Activated CD4-positive, alpha-beta T cell treated with anti-CD3 and anti-CD28 coated beads, Interleukin-2, amount 10 ng/mL, durations not matched to agents 7 days and 5 days (primary cell): ENCODE measurements around the gene FUT2. TPM values are rescaled to one million over a fixed set of nuclear protein-coding genes. Genes with fewer than 3 reads are reported as not detected.
A peak's percentile ranks its signal among the peaks of the same experiment; 100 is the strongest.

Experiments used
- CTCF ChIA-PET: fragments of 350-600 bp; sonication (Branson Sonifier 250); formaldehyde crosslinking; loops from one replicate; lab custom pipeline; 2021; ENCODE audit warnings: antibody characterized with exemption; lab: Charles Lee
- POLR2A ChIA-PET: fragments of 350-600 bp; sonication (Branson Sonifier 250); formaldehyde crosslinking; loops from one replicate; lab custom pipeline; 2021; ENCODE audit warnings: antibody characterized with exemption; lab: Charles Lee
- DNase-seq: peaks from one replicate; pipeline ENCODE4 v3.0.0-alpha.2; 2020
- H3K27ac Mint-ChIP-seq: one replicate; pipeline ENCODE4 v1.8.0; 2021; ENCODE audit warnings: mild to moderate bottlenecking, moderate library complexity, mixed read lengths
- H3K27me3 Mint-ChIP-seq: one replicate; pipeline ENCODE4 v1.8.0; 2021; ENCODE audit warnings: mixed read lengths
- H3K36me3 Mint-ChIP-seq: one replicate; pipeline ENCODE4 v1.8.0; 2021; ENCODE audit warnings: low read depth, mixed read lengths
- H3K4me1 Mint-ChIP-seq: one replicate; pipeline ENCODE4 v1.8.0; 2021; ENCODE audit warnings: mixed read lengths
- H3K4me3 Mint-ChIP-seq: one replicate; pipeline ENCODE4 v1.8.0; 2021; ENCODE audit warnings: mild to moderate bottlenecking, moderate library complexity, mixed read lengths
- H3K9me3 Mint-ChIP-seq: one replicate; pipeline ENCODE4 v1.8.0; 2021; ENCODE audit warnings: mixed read lengths
- total RNA-seq, 2 experiments: library from RNA; stranded (reverse); gene quantifications; one replicate each; pipeline ENCODE4 v1.2.3, GENCODE V29; 2021

Gene FUT2
- total RNA-seq, 2 experiments from 2014 or later: not detected

DNA sequence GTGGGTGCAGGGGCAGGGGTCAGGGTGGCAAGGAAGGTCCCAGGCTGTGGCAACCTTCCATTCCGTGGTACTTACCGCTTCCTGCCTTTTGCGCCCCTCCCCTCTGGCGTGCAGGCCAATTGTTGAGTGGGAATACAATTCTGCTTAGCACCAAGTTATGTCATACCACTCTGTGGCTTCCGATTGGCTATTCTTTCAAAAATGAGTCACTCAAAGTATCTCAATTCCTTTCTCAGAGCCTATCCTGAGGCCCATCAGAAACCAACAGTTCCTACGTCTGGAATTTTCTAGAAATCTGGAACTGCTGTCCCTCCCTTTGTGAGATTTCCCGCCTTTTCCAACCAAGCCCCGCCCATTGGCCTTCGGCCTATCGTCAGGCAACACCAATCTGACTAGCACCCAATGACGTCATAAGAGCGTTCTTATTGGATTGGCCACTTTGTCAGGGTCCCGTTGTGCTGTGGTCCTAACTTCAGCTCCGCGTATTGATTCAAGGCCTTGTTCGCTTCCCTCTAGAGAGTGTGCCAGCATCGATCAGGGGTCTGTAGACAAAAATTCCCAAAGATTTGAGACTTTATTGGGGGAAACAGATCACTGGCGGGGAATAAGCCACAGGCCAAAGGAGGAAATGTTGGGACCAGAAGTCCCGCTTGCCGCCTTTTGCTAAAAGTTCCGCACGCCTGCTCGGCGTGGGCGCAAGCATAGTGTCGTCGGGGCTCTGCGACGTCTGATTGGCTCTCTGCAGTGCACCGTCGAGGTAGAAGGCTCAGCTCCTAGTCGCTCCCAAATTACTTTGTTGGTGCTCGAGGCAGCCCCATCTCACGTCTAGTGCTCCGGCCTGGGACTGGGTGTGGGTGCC lies 34.7 kb upstream of the FUT2 start:
- H3K4me3 Mint-ChIP-seq: peak overlapping the region; percentile 70
- H3K27me3 Mint-ChIP-seq: peaks cover 6% of the 10 kb centered on the region
- POLR2A ChIA-PET: no interaction called here
- peaks cover 19% of the 10 kb centered on the region for H3K4me1 Mint-ChIP-seq
- peak overlapping the region; percentile 99 for H3K27ac Mint-ChIP-seq
- DNase-seq: peak; percentile 89
- CTCF ChIA-PET: interaction anchor here (1.0 kb wide), 1 partner anchor 16 kb away, joined by 4 read pairs; the partner anchor contains the start of gene CA11
- no peaks in the 10 kb centered on the region for H3K9me3 Mint-ChIP-seq
- no peaks in the 10 kb centered on the region for H3K36me3 Mint-ChIP-seq

GRCh38 chr19:48661711-48662090 lies 34.1 kb upstream of the FUT2 start:
- POLR2A ChIA-PET: no interaction called here

GRCh38 chr19:48663667-48664066 lies 32.1 kb upstream of the FUT2 start:
- Mint-ChIP-seq H3K4me3 (no peak overlapping the region), H3K36me3 (no peaks in the 10 kb centered on the region), H3K4me1 (peaks cover 16% of the 10 kb centered on the region), H3K9me3 (peaks cover under 1% of the 10 kb centered on the region), H3K27ac (no peak overlapping the region), H3K27me3 (peaks cover 3% of the 10 kb centered on the region)
- DNase-seq: no peak
- ChIA-PET POLR2A (no interaction called here), CTCF (no interaction called here)

More at GRCh38 chr19:48661711-48662090, 34.1 kb upstream of the FUT2 start:
- H3K36me3 Mint-ChIP-seq: no peaks in the 10 kb centered on the region
- CTCF ChIA-PET: interaction anchor here (1.0 to 1.3 kb wide), 2 partner anchors 10 to 16 kb away, joined by 3 to 4 read pairs; partner anchors contain the start of gene CA11
- H3K4me1 Mint-ChIP-seq: peaks cover 19% of the 10 kb centered on the region
- H3K27me3 Mint-ChIP-seq: peaks cover 6% of the 10 kb centered on the region
- H3K9me3 Mint-ChIP-seq: no peaks in the 10 kb centered on the region
- H3K27ac Mint-ChIP-seq: peak overlapping the region; percentile 75
- DNase-seq: no peak
- no peak overlapping the region for H3K4me3 Mint-ChIP-seq

DNA sequence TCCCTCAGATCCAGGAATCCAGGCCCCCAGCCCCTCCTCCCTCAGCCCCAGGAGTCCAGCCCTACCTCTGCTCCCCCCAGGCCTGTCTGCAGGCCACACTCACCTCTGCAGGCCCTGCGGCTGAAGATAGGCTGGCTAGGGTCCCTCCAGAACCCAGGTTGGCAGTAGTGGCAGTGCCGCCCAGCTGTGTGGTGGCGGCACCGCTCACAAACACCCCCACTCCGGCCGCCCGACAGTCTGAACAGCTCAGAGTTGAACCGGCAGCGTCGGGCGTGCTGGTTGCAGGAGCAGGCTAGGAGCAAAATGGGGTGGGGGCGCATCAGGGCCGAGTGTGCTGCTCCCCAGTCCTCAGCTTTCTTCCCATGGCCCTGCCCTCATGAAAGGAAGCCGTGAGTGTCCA lies 31.3 kb upstream of the FUT2 start:
- H3K4me3 Mint-ChIP-seq: no peak overlapping the region
- H3K27ac Mint-ChIP-seq: no peak overlapping the region
- ChIA-PET CTCF (no interaction called here), POLR2A (interaction anchor here (0.7 kb wide), 1 partner anchor 56 kb away, joined by 13 read pairs; no protein-coding TSS in a partner anchor)
- H3K4me1 Mint-ChIP-seq: peaks cover 14% of the 10 kb centered on the region
- H3K36me3 Mint-ChIP-seq: no peaks in the 10 kb centered on the region
- H3K9me3 Mint-ChIP-seq: peaks cover 4% of the 10 kb centered on the region
- no peaks in the 10 kb centered on the region for H3K27me3 Mint-ChIP-seq
- no peak for DNase-seq

DNA sequence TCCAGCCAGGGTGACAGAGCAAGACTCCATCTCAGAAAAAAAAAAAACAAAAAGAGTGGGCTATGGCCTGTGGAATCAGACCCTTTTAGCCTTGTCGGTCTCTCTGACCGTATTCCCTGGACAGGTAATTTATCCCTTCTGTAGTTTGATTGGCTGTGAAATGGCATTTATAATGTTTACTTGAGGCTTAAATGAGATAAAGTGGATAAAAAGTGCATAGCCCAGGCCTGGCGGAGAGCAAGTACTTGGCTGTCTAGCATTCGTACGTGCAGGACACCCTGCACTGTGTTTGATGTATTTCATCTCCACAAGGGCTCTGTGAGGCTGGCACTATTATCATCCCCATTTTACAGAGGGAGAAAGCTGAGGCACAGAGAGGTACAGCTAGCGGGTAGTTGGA lies 30.0 kb upstream of the FUT2 start:
- Mint-ChIP-seq H3K4me1 (peaks cover 9% of the 10 kb centered on the region), H3K36me3 (no peaks in the 10 kb centered on the region), H3K27ac (no peak overlapping the region), H3K4me3 (no peak overlapping the region), H3K9me3 (peaks cover 9% of the 10 kb centered on the region), H3K27me3 (no peaks in the 10 kb centered on the region)
- CTCF ChIA-PET: interaction anchor here (1.2 to 1.6 kb wide), 2 partner anchors 10 to 15 kb away, joined by 3 to 4 read pairs; no protein-coding TSS in a partner anchor
- DNase-seq: no peak
- POLR2A ChIA-PET: no interaction called here

DNA sequence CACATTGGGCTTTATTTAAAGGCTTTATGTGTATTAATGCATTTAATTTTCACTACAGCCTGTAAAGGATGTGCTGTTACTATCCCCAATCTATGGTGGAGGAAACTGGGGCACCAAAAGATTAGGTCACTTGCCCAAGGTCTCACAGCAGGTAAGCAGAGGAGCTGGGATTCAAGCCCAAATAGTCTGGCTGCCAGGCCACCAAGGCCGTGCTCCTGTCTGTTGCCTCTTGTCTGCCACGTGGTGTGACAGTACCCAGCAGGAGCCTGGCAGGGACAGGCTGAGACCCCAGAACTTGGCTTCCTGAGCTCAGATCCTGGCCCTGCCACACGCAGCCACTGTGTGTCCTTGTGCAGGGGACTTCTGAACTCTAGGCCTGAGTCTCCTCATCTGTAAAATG lies 27.4 kb upstream of the FUT2 start:
- Mint-ChIP-seq H3K9me3 (peaks cover 9% of the 10 kb centered on the region), H3K36me3 (no peaks in the 10 kb centered on the region), H3K27ac (no peak overlapping the region), H3K4me3 (no peak overlapping the region), H3K4me1 (no peaks in the 10 kb centered on the region), H3K27me3 (no peaks in the 10 kb centered on the region)
- DNase-seq: no peak
- ChIA-PET POLR2A (no interaction called here), CTCF (interaction anchor here (2.4 kb wide), 1 partner anchor 23 kb away, joined by 7 read pairs; the partner anchor contains the start of gene CA11)

- peaks cover 9% of the 10 kb centered on the region for H3K9me3 Mint-ChIP-seq
- POLR2A ChIA-PET: no interaction called here
- H3K36me3 Mint-ChIP-seq: no peaks in the 10 kb centered on the region
These were observed 27.0 kb upstream of the FUT2 start for GRCh38 chr19:48668761-48669160.

DNA sequence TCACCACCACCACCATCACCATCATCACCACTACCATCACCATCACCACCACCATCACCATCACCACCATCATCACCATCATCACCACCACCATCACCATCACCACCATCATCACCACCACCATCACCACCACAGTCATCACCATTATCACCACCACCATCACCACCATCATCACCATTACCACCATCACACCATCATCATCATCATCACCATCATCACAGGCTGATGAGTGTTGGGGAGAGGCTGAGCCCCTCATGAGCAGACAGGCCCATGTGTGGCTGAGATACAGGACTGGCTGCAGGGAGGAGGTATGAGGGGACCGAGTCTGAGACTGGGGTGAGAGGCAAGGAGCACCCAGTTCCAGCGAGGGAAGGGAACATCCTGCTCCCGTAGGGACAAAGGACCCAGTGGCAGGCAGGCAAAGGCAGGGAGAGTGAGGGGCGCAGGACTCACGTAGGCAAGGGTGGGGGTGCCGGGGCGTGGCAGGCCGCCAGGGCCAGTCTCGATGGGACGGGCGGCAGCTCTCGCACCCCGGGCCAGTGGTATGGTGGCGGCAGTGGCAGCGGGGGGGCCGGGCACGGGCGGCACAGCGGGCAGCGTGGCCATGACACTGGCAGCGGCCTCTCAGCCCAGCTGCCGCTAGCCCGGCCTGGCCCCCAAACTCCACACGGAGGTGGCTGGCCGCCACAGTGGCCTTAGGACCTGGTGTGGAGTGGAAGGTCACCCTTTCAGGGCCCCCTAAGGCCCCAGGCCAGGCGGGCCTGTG lies 25.7 kb upstream of the FUT2 start:
- no peaks in the 10 kb centered on the region for H3K36me3 Mint-ChIP-seq
- POLR2A ChIA-PET: no interaction called here
- CTCF ChIA-PET: interaction anchor here (0.8 kb wide), 1 partner anchor 11 kb away, joined by 3 read pairs; no protein-coding TSS in a partner anchor
- DNase-seq: no peak
- no peaks in the 10 kb centered on the region for H3K27me3 Mint-ChIP-seq
- peaks cover 1% of the 10 kb centered on the region for H3K4me1 Mint-ChIP-seq
- peaks cover 9% of the 10 kb centered on the region for H3K9me3 Mint-ChIP-seq
- H3K27ac Mint-ChIP-seq: peak overlapping the region; percentile 31
- H3K4me3 Mint-ChIP-seq: no peak overlapping the region

More at GRCh38 chr19:48668761-48669160, 27.0 kb upstream of the FUT2 start:
- CTCF ChIA-PET: interaction anchor here (2.4 kb wide), 1 partner anchor 23 kb away, joined by 7 read pairs; the partner anchor contains the start of gene CA11
- no peaks in the 10 kb centered on the region for H3K27me3 Mint-ChIP-seq
- no peak for DNase-seq
- H3K27ac Mint-ChIP-seq: no peak overlapping the region
- H3K4me3 Mint-ChIP-seq: no peak overlapping the region
- H3K4me1 Mint-ChIP-seq: no peaks in the 10 kb centered on the region

DNA sequence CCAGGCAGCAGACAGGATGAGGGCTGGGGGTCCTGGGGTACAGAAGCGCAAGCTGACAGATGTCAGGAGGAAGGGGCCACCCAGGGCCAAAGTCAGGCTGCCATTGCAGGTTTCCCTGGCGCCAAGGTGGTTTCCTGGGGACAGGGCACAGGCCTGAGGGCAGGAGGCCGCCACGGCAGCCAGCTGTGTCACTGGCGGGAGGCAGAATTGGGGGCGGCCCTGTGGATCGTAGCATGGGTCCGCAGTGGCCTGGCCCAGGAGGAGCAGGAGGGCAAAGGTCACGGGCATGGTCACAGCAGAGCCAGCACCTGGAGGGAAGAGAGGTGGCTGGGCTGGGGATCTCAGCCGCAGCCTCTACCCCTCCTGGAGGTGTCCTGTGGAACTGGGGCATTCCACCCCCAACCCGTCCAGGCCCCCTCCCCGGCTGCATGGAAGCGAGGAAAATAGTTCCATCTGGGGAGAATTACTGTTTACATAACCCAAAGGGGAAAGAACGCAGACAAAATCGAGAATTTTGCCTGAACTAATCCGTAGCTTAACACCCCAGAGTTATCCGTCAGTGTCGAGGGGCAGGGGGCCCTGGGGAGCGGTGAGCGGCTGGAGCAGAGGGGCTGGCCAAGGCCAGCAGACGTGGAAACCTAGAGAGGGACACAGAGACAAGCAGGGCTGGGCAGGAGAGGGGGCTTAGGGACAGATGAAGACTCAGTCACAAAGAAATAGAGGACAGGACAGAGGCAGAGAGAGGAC lies 24.9 kb upstream of the FUT2 start:
- no peak overlapping the region for H3K27ac Mint-ChIP-seq

DNA sequence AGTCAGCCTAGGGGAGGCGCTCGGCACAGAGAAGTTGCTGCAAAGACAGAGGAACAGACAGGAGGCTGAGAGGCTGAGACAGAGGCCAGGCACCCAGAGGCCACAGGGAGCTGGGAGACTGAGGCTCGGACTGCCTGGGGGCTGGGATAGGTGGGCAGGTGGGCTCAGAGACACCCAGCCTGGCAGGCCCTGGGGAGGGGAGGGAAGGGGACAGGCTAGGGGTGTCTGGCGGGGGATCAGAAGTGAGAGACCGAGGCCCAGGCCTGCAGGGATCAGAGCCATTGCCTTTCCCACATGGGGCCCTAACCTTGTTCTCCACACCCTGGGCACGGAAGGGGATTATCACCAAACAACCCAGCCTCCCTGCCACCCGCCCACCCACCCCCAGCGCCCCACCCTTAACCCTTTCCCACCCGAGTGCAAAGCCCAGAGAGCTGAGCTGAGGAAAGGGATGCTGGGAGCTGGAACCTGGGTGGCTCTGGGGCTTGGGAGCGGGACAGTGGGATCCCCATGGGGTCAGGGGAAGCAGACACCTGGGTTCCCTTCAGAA lies 24.2 kb upstream of the FUT2 start:
- H3K9me3 Mint-ChIP-seq: peaks cover 9% of the 10 kb centered on the region
- H3K27me3 Mint-ChIP-seq: no peaks in the 10 kb centered on the region
- no peak overlapping the region for H3K27ac Mint-ChIP-seq
- DNase-seq: no peak
- ChIA-PET POLR2A (no interaction called here), CTCF (interaction anchor here (0.6 to 1.0 kb wide), 3 partner anchors 9 to 677 kb away, joined by 3 to 4 read pairs (median 3); partner anchors contain the start of gene ELSPBP1)
- H3K4me1 Mint-ChIP-seq: peaks cover 6% of the 10 kb centered on the region
- no peaks in the 10 kb centered on the region for H3K36me3 Mint-ChIP-seq
- H3K4me3 Mint-ChIP-seq: no peak overlapping the region

More for the DNA sequence above, 24.9 kb upstream of the FUT2 start:
- DNase-seq: no peak
- no peaks in the 10 kb centered on the region for H3K27me3 Mint-ChIP-seq
- no peaks in the 10 kb centered on the region for H3K36me3 Mint-ChIP-seq
- no peak overlapping the region for H3K4me3 Mint-ChIP-seq
- H3K4me1 Mint-ChIP-seq: peaks cover 6% of the 10 kb centered on the region
- POLR2A ChIA-PET: no interaction called here
- CTCF ChIA-PET: interaction anchor here (0.8 to 1.0 kb wide), 2 partner anchors 10 to 43 kb away, joined by 3 read pairs; no protein-coding TSS in a partner anchor
- H3K9me3 Mint-ChIP-seq: peaks cover 9% of the 10 kb centered on the region

- H3K36me3 Mint-ChIP-seq: no peaks in the 10 kb centered on the region
- H3K27ac Mint-ChIP-seq: peak within 1 kb of the TSS; percentile 41
- peaks cover 9% of the 10 kb centered on the region for H3K9me3 Mint-ChIP-seq
- ChIA-PET CTCF (interaction anchor here (1.0 kb wide), 1 partner anchor 23 kb away, joined by 4 read pairs; the partner anchor contains the start of gene FUT2), POLR2A (no interaction called here)
- no peak for DNase-seq
- no peaks in the 10 kb centered on the region for H3K27me3 Mint-ChIP-seq
- peaks cover 6% of the 10 kb centered on the region for H3K4me1 Mint-ChIP-seq
- H3K4me3 Mint-ChIP-seq: no peak within 1 kb of the TSS
These were observed 22.8 kb upstream of the FUT2 start, which contains the start of gene NTN5 for GRCh38 chr19:48672994-48673393. Gene NTN5, minus strand, starts transcription at chr19:48673017. Its CDS starts 2,031 bp downstream, at chr19:48670986.
